Keratinocyte (primary cell): ENCODE data around the gene DISC1. TPM values are rescaled to one million over a fixed set of nuclear protein-coding genes. Genes with fewer than 3 reads are reported as not detected.

Experiments used
- DNase-seq: peaks from one replicate; pipeline ENCODE4 v3.0.0-alpha.2; 2011; ENCODE audit warnings: low read depth, missing footprints, low spot score
- FAIRE-seq: peaks from 2 replicates; lab custom pipeline; 2011; peaks lifted over from hg19 to GRCh38; lab: Jason Lieb, UNC
- H2AFZ ChIP-seq: 2 replicates; pipeline ENCODE4 v1.6.0; 2012; ENCODE audit warnings: low read length, control low read depth, inconsistent platforms; ENCODE audit not compliant: control insufficient read depth
- H3K27ac ChIP-seq: 2 replicates; pipeline ENCODE4 v1.5.1; 2011; ENCODE audit warnings: low read length; ENCODE audit not compliant: control insufficient read depth, insufficient read depth
- H3K27me3 ChIP-seq: 3 replicates; pipeline ENCODE4 v1.6.0; 2011; ENCODE audit warnings: low read length; ENCODE audit not compliant: control insufficient read depth, insufficient read depth; ENCODE audit errors: extremely low read depth
- H3K36me3 ChIP-seq, 2 experiments: 2 replicates in 1 of 2; 3 replicates in 1 of 2; pipeline ENCODE4 v1.5.1; 2011; ENCODE audit warnings: low read length in 2 of 2, mild to moderate bottlenecking in 1 of 2; ENCODE audit not compliant: control insufficient read depth in 2 of 2, insufficient read depth in 2 of 2; ENCODE audit errors: extremely low read depth in 1 of 2
- H3K4me1 ChIP-seq: 3 replicates; pipeline ENCODE4 v1.5.1; 2011; ENCODE audit warnings: low read length; ENCODE audit not compliant: control insufficient read depth, insufficient read depth; ENCODE audit errors: extremely low read depth
- H3K4me2 ChIP-seq: 3 replicates; pipeline ENCODE4 v1.6.0; 2011; ENCODE audit warnings: low read depth, low read length; ENCODE audit not compliant: control insufficient read depth, insufficient read depth; ENCODE audit errors: extremely low read depth
- H3K4me3 ChIP-seq, 3 experiments: fragments of 200-600 bp in 1 of 3; sonication (generic) in 1 of 3; 2 replicates in 2 of 3; 3 replicates in 1 of 3; pipeline ENCODE4 v1.5.1; 2011 to 2016; ENCODE audit warnings: low read length in 3 of 3, mild to moderate bottlenecking in 3 of 3, control low read depth in 2 of 3, inconsistent platforms in 1 of 3, low read depth in 1 of 3, mixed read lengths in 1 of 3, mixed run types in 1 of 3, moderate library complexity in 1 of 3; ENCODE audit not compliant: control insufficient read depth in 2 of 3, insufficient read depth in 2 of 3; ENCODE audit errors: extremely low read depth in 1 of 3
- H3K79me2 ChIP-seq: 2 replicates; pipeline ENCODE4 v1.6.0; 2012; ENCODE audit warnings: low read length; ENCODE audit not compliant: control insufficient read depth, insufficient read depth
- H3K9ac ChIP-seq: 3 replicates; pipeline ENCODE4 v1.6.0; 2011; ENCODE audit warnings: low read length; ENCODE audit not compliant: control insufficient read depth, insufficient read depth; ENCODE audit errors: extremely low read depth
- H3K9me1 ChIP-seq: 3 replicates; pipeline ENCODE4 v1.6.0; 2011; ENCODE audit warnings: low read length; ENCODE audit not compliant: control insufficient read depth, insufficient read depth; ENCODE audit errors: extremely low read depth
- H3K9me3 ChIP-seq: 2 replicates; pipeline ENCODE4 v1.5.1; 2012; ENCODE audit warnings: low read depth, low read length; ENCODE audit not compliant: control insufficient read depth
- H4K20me1 ChIP-seq: 3 replicates; pipeline ENCODE4 v1.6.0; 2011; ENCODE audit warnings: low read length; ENCODE audit not compliant: control insufficient read depth, insufficient read depth; ENCODE audit errors: extremely low read depth
- CTCF ChIP-seq, 3 experiments: IDR thresholded peaks in 1 of 3; conservative IDR thresholded peaks in 1 of 3; optimal IDR thresholded peaks in 1 of 3; 2 replicates in 2 of 3; 3 replicates in 1 of 3; pipeline versions ENCODE3 to v1.5.1; 2011; ENCODE audit warnings: low read length in 3 of 3, mild to moderate bottlenecking in 3 of 3, moderate library complexity in 2 of 3, control low read depth in 1 of 3, inconsistent platforms in 1 of 3; ENCODE audit not compliant: insufficient read depth in 2 of 3; ENCODE audit errors: extremely low read depth in 1 of 3
- EZH2 ChIP-seq: IDR thresholded peaks from one replicate; pipeline ENCODE4 v1.6.1; 2012; ENCODE audit warnings: inconsistent platforms, mild to moderate bottlenecking, low read length, moderate library complexity
- dilution Hi-C: fragments of 300-500 bp; cut with MboI; formaldehyde crosslinking; loops from one replicate; pipeline ENCODE4 v1.7.0; 2020; ENCODE audit warnings: low sequenced_read_pairs; ENCODE audit not compliant: extremely low pct_ligation_motif_present
- polyA plus RNA-seq, 5 experiments: library from polyadenylated mRNA; depleted of rRNA in 3 of 5; stranded (reverse) in 3 of 5; stranded (forward) in 1 of 5; unstranded in 1 of 5; fragments of >200 nt; gene quantifications; 1 replicate in 1 of 5; 2 replicates in 3 of 5; 3 replicates in 1 of 5; pipeline versions ENCODE4 v1.2.1 to v1.2.3, GENCODE V29; 2011 to 2012; ENCODE audit warnings: missing spikeins in 2 of 5, low read depth in 1 of 5, low replicate concordance in 1 of 5

The DISC1 gene
- polyA plus RNA-seq, 1 donor (not counting 4 experiments of a cell fraction or from before 2014, with no cell fraction given), result 0.47 TPM

GRCh38 chr1:231950331-231951128 lies 323.9 kb downstream of the DISC1 start:
- no peak overlapping the region for H2AFZ ChIP-seq
- no peaks in the 10 kb centered on the region for H3K9me3 ChIP-seq
- no peaks in the 10 kb centered on the region for H3K9me1 ChIP-seq
- no peaks in the 10 kb centered on the region for H4K20me1 ChIP-seq
- no peak for FAIRE-seq
- H3K9ac ChIP-seq, result no peak overlapping the region
- DNase-seq, result no peak
- peaks cover 10% of the 10 kb centered on the region for H3K4me1 ChIP-seq
- H3K4me2 ChIP-seq, result no peak overlapping the region
- H3K27ac ChIP-seq, result no peak overlapping the region
- H3K36me3 ChIP-seq, result no peaks in the 10 kb centered on the region
- no peak overlapping the region for H3K4me3 ChIP-seq
- TF ChIP-seq EZH2 (no peak), CTCF (optimal IDR thresholded peaks at IDR 0.05 in 1 of 3, IDR thresholded peaks at IDR 0.05 in 1 of 3, conservative IDR thresholded peaks at IDR 0.05 in 1 of 3; ENCODE audit: extremely low read depth in 1 of 3, insufficient read depth in 2 of 3, low read length in 3 of 3) (no peak)
- dilution Hi-C loops, result no loop called here
- H3K27me3 ChIP-seq, result no peaks in the 10 kb centered on the region
- no peaks in the 10 kb centered on the region for H3K79me2 ChIP-seq

- Histone ChIP-seq H3K9ac (no peak overlapping the region), H3K27ac (no peak overlapping the region), H3K9me1 (no peaks in the 10 kb centered on the region), H2AFZ (no peak overlapping the region), H3K9me3 (no peaks in the 10 kb centered on the region), H3K4me1 (peaks cover 10% of the 10 kb centered on the region), H4K20me1 (no peaks in the 10 kb centered on the region), H3K4me2 (no peak overlapping the region), H3K36me3 (no peaks in the 10 kb centered on the region), H3K4me3 (no peak overlapping the region), H3K79me2 (no peaks in the 10 kb centered on the region), H3K27me3 (no peaks in the 10 kb centered on the region)
- FAIRE-seq (no peak), DNase-seq (no peak)
- TF ChIP-seq CTCF (optimal IDR thresholded peaks at IDR 0.05 in 1 of 3, IDR thresholded peaks at IDR 0.05 in 1 of 3, conservative IDR thresholded peaks at IDR 0.05 in 1 of 3; ENCODE audit: extremely low read depth in 1 of 3, insufficient read depth in 2 of 3, low read length in 3 of 3), result no peak
- no peak for TF ChIP-seq EZH2
- dilution Hi-C loops, result no loop called here
These were observed 324.8 kb downstream of the DISC1 start for GRCh38 chr1:231951374-231951773.
